Measurements from ENCODE around the gene WWOX. TPM values are rescaled to one million over a fixed set of nuclear protein-coding genes. Genes with fewer than 3 reads are reported as not detected.

WWOX gene
- polyA plus RNA-seq, 2 of the 4 experiments (the other 2 are of a cell fraction), result 16.0 to 17.2 TPM

DNA sequence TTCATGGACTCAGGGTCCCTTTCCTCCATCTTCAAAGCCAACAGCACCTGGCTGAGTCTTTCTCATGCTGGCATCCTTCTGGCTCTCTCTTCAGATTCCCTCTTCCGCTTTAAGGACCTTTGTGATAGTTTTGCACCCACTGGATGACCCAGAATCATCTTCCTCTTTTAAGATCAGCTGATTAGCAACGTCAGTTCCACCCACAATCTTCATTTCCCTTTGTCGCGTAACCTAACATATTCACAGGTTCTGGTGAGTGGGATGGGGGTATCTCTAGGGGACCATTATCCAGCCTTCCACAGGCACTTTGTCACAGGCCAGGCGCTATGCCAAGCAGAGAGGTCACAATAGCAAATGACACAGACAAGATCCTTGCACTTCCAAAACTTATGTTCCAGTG lies 907.3 kb downstream of the WWOX start:
- TF ChIP-seq NFE2L2 (conservative IDR thresholded peaks at IDR 0.05; ENCODE audit: low read length), result no peak
- TF ChIP-seq NPAS2 (CRISPR knock-in tag; IDR thresholded peaks at IDR 0.05; ENCODE audit: borderline replicate concordance), result no peak
- TF ChIP-seq, protein P1, sequence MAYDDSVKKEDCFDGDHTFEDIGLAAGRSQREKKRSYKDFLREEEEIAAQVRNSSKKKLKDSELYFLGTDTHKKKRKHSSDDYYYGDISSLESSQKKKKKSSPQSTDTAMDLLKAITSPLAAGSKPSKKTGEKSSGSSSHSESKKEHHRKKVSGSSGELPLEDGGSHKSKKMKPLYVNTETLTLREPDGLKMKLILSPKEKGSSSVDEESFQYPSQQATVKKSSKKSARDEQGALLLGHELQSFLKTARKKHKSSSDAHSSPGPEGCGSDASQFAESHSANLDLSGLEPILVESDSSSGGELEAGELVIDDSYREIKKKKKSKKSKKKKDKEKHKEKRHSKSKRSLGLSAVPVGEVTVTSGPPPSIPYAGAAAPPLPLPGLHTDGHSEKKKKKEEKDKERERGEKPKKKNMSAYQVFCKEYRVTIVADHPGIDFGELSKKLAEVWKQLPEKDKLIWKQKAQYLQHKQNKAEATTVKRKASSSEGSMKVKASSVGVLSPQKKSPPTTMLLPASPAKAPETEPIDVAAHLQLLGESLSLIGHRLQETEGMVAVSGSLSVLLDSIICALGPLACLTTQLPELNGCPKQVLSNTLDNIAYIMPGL (CRISPR knock-in tag; IDR thresholded peaks at IDR 0.05; ENCODE audit: borderline replicate concordance), result no peak
- no peak for TF ChIP-seq TFCP2L1 (CRISPR knock-in tag; IDR thresholded peaks at IDR 0.05)
- no peak for TF ChIP-seq EHF (CRISPR knock-in tag; IDR thresholded peaks at IDR 0.05)
- TF ChIP-seq MAFK (IDR thresholded peaks at IDR 0.05; ENCODE audit: partially characterized antibody), result no peak
- CTCF ChIA-PET, result no interaction called here
- FAIRE-seq, result no peak
- H3K4me1 ChIP-seq, result no peaks in the 10 kb centered on the region
- no peaks in the 10 kb centered on the region for H3K9me3 ChIP-seq
- 33% methylated on average over 5 of the region's 5 CpGs for WGBS (ENCODE audit: missing lambda C conversion rate)
- DNase-seq (ENCODE audit: low read depth in 1 of 2, low spot score in 1 of 2), result no peak
- H3K4me2 ChIP-seq, result no peak overlapping the region
- no peak for ATAC-seq
- H3K27ac ChIP-seq, result no peak overlapping the region
- POLR2A ChIA-PET, result no interaction called here
- H3K4me3 ChIP-seq, result no peak overlapping the region

DNA sequence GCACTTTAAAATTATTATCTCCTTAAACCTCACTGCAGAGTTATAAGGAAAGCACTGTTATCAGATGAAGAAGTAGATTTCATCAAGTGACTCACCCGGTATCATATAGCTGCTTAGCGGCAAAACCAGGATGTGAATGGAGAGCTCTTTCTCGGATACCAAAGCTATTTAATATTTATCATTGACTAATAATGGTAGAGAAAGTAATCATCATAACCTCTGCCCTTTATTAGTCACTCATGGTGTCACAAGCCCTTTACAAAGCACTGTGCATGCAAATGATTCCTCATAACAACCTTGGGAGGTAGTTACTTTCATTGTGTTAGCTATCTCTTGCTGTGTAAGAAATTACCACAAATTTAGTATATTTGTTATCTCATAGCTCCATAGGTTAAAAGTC lies 908.2 kb downstream of the WWOX start:
- 43% methylated on average over 3 of the region's 3 CpGs for WGBS (ENCODE audit: missing lambda C conversion rate)
- DNase-seq (ENCODE audit: low read depth in 1 of 2, low spot score in 1 of 2), result no peak

DNA sequence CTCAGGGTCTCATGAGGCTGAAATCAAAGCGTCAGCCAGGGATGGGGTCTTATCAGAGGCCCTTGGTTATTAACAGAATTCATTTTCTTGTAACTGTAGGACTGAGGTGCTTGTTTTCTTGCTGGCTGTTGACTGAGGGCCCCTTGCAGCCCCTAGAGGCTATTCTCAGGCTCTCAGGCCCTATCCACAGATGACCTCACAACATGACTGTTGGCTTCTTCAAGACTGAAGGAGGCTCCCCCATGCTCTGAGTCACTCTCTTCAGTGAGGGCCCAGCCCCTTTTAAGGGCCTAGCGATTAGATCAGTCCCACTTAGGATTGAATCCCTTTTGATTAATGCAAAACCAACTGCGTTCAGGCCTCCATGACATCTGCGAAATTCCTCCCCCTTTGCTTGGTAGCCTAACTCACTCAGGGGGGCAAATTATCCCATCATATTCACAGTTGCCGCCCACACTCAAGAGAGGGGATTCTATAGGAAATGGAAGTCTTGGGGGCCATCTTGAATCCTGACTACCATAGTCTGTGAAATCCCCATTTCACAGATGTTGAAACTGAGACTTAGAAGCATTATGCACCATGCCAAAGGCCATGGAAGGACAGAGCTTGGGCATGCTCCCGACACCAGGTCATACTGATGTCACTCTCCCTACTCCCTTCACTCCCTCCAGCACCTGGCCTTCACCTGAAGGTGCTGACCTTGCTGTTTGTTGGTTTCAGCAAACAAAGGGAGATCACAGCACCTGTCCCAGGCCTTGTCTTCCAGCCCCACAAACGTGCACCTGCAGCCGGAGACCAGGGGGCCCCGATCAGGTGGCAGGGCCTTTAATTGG lies 908.8 kb downstream of the WWOX start:
- ChIA-PET POLR2A (no interaction called here), CTCF (no interaction called here)
- H3K4me3 ChIP-seq, result no peak overlapping the region
- H3K9me3 ChIP-seq, result no peaks in the 10 kb centered on the region
- H3K4me1 ChIP-seq, result no peaks in the 10 kb centered on the region
- H3K4me2 ChIP-seq, result no peak overlapping the region
- no peak for FAIRE-seq
- 0 out of 6 replicates have a peak, but pooled peaks have one; percentile 42 to 47 for ATAC-seq
- TF ChIP-seq MAFK (IDR thresholded peaks at IDR 0.05; ENCODE audit: partially characterized antibody), result peak; percentile 31
- TF ChIP-seq HOXA7 (CRISPR knock-in tag; IDR thresholded peaks at IDR 0.05), result no peak
- TF ChIP-seq EP300 (IDR thresholded peaks at IDR 0.05), result no peak
- 50% methylated on average over 9 of the region's 9 CpGs for WGBS (ENCODE audit: missing lambda C conversion rate)
- DNase-seq (ENCODE audit: low read depth in 1 of 2, low spot score in 1 of 2), result no peak
- H3K27ac ChIP-seq, result no peak overlapping the region

More for the DNA sequence above, 908.2 kb downstream of the WWOX start:
- ATAC-seq (no peak), FAIRE-seq (no peak)
- H3K4me3 ChIP-seq, result no peak overlapping the region
- H3K4me2 ChIP-seq, result no peak overlapping the region
- no peaks in the 10 kb centered on the region for H3K4me1 ChIP-seq
- H3K27ac ChIP-seq, result no peak overlapping the region
- CTCF ChIA-PET, result no interaction called here
- H3K9me3 ChIP-seq, result no peaks in the 10 kb centered on the region
- TF ChIP-seq CHD4 (IDR thresholded peaks at IDR 0.05; ENCODE audit: borderline replicate concordance) (no peak), ZSCAN20 (CRISPR knock-in tag; IDR thresholded peaks at IDR 0.05) (no peak), HOXA7 (CRISPR knock-in tag; IDR thresholded peaks at IDR 0.05) (no peak), HDAC2 (IDR thresholded peaks at IDR 0.05) (no peak)
- POLR2A ChIA-PET, result no interaction called here

DNA sequence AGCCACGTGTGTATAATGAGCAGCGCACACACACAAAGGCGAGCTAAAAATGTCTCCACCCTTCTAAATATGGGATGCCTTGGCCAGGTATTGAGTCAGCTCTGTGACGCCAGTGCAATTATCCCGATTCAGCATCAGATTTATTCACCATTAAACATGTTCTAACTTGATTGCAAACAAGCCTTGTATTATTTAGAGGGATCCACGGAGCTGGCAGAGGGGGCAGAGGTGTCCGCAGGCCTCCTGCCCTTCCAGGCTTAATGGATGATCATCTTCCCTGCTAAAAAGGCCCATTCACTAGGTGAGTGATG lies 909.4 kb downstream of the WWOX start:
- Histone ChIP-seq H3K9me3 (no peaks in the 10 kb centered on the region), H3K4me2 (no peak overlapping the region), H3K4me3 (no peak overlapping the region), H3K27ac (no peak overlapping the region), H3K4me1 (no peaks in the 10 kb centered on the region)
- FAIRE-seq (no peak), DNase-seq (ENCODE audit: low read depth in 1 of 2, low spot score in 1 of 2) (no peak), ATAC-seq (no peak)
- 34% methylated on average over 7 of the region's 7 CpGs for WGBS (ENCODE audit: missing lambda C conversion rate)
- POLR2A ChIA-PET, result no interaction called here
- CTCF ChIA-PET, result no interaction called here
- TF ChIP-seq TP53 (CRISPR knock-in tag; IDR thresholded peaks at IDR 0.05) (no peak), NR3C1 (IDR thresholded peaks at IDR 0.05) (no peak), FOXS1 (CRISPR knock-in tag; IDR thresholded peaks at IDR 0.05) (no peak), ESRRA (IDR thresholded peaks at IDR 0.05; ENCODE audit: borderline replicate concordance, low read length) (no peak), CBX2 (IDR thresholded peaks at IDR 0.05; ENCODE audit: borderline replicate concordance, low read depth) (no peak), HOXB5 (CRISPR knock-in tag; IDR thresholded peaks at IDR 0.05) (no peak), KDM5A (IDR thresholded peaks at IDR 0.05) (no peak), PHF8 (IDR thresholded peaks at IDR 0.05; ENCODE audit: borderline replicate concordance, low read depth) (no peak), RFX5 (IDR thresholded peaks at IDR 0.05) (no peak)
- TF ChIP-seq, protein P2, sequence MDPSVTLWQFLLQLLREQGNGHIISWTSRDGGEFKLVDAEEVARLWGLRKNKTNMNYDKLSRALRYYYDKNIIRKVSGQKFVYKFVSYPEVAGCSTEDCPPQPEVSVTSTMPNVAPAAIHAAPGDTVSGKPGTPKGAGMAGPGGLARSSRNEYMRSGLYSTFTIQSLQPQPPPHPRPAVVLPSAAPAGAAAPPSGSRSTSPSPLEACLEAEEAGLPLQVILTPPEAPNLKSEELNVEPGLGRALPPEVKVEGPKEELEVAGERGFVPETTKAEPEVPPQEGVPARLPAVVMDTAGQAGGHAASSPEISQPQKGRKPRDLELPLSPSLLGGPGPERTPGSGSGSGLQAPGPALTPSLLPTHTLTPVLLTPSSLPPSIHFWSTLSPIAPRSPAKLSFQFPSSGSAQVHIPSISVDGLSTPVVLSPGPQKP (IDR thresholded peaks at IDR 0.05; ENCODE audit: low read depth, low read length), result no peak
